Putamen (tissue), 1 donor: Measurements from ENCODE around the gene CD300LF.
A peak's percentile ranks its signal among the peaks of the same experiment; 100 is the strongest.

Experiments used
- DNase-seq: peaks from one replicate; pipeline ENCODE4 v3.0.0-alpha.2; 2016; ENCODE audit warnings: low spot score

Gene CD300LF

DNA sequence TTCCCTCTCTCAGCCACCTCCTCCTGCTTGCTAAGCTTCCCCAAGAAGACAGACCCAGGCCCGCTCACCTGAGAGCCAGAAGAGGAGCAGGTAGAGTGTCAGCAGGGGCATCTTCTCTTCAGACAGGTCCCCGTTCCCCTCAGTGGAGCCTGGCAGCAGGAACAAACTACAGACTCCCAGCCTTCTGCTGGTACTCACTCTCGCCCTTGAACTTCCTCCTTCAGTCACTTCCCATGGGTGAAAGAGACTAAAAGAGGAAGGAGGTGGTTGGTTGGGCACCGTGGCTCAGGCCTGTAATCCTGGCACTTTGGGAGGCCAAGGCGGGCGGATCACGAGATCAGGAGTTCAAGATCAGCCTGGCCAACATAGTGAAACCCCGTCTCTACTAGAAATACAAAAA, at the start of gene CD300LF:
Gene CD300LF, minus strand, starts transcription at position 168 of the 400 bp plus-strand sequence. Its CDS starts 57 bp downstream, at position 111.
- DNase-seq: peak; percentile 20

DNA sequence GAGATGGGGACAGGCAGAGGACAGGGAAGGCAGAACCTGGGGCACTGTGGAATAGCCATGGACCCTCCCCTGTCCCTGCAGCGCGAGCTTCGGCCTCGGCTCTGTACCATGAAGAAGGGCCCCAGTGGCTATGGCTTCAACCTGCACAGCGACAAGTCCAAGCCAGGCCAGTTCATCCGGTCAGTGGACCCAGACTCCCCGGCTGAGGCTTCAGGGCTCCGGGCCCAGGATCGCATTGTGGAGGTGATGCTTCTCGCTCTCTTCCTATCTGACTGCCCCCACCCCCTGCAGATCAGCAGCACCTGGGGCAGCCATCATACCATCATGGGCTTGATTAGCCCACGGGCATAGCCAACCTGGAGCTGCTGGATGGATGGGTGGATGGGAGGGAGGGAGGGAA, 49.2 kb upstream of the CD300LF start:
- DNase-seq: no peak

- no peak for DNase-seq
These were observed 48.7 kb upstream of the CD300LF start for GRCh38 chr17:74761419-74761818.

DNA sequence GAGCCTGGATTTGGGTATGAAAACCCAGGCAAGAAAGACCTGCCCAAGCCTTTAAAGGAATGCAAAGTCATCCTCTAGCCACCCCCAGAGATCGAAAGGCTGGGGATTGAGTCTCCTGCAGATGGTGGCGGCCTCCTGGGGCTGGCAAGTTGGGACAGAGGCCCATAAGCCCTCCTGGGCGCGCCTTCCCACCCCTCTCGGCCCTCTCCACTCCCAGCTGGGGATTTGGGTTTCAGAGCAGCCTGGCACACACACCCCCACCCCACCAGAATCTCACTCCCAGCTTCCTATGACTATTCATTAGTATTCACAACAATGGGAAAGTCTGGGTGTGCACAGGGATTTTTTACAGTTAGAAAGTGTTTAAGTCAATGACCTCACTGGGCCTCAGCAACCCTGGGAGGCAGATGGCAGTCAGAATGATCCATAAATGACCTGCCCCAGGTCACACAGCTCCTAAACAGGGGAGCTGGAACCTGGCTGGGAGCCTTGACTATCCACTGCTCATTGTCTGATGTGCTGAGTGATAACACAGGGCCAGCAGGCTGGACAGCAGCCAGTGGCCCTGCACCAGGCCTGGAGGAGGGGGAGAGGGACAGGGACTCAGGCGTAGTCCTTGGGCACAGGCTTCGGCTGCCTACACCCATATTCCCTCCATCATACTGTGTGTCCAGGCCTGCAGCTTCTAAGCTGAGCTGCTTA, 47.8 kb upstream of the CD300LF start:
- DNase-seq: no peak

DNA sequence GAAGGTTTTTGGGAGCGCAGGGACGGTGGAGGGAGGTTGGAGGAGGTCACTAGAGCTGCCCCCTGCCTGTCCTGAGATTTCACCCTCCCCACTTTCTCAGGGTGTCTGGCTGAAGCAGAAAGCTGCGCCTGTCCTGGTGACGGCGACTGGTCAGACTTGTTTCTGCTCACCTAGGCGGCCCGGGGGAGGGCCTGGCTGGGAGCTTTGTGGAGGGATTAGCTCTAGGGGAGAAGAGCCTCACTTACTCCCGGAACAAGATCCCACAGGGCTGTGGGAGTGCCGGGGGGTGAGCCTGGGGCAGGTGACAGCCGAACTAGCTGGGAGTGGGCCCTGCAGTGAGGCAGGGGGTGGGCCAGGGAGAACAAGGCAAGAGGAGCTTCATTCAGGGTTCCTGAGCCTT, 47.2 kb upstream of the CD300LF start:
- DNase-seq: no peak

- DNase-seq: no peak
These were observed 46.6 kb upstream of the CD300LF start for GRCh38 chr17:74759243-74759801.

DNA sequence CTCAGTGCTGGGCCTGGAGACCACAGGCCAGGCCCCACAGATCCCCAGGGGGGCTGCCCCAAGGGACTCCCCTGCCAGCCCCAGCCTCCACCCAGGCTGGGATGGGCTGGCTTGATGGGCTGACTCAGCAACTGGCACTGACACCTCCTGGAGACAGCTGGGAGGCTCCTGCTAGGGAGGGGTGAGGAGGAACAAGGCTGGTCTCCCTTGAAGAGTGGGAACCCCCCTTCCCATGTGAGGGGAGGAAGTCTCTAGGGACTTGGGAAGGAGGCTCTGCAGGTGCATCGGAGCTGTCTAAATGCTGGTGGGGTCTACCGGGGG, 46.1 kb upstream of the CD300LF start:
- DNase-seq: no peak

GRCh38 chr17:74757931-74758847, 45.5 kb upstream of the CD300LF start:
- no peak for DNase-seq

DNA sequence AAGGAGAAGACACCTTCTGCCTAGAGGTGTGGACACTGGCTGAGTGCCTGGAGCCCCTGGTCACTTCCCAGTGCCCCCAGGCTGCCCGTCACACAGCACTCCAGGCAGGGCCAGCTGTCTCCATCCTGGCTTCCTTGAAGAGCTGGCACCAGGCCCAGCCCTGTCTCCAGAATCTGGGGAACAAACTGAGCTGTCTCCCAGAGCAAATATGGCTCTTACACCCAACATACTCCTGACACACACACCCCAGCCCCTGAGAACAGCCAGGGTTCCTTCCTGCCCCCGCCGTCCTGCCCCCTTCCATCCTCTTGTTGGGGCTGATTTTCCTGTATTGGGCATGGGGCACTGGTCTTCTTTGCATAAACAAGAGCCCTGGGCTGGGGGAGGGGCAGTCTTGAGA, 44.8 kb upstream of the CD300LF start:
- no peak for DNase-seq

- no peak for DNase-seq
These were observed 44.2 kb upstream of the CD300LF start for GRCh38 chr17:74756891-74757290.

GRCh38 chr17:74755533-74755932, 42.8 kb upstream of the CD300LF start:
- no peak for DNase-seq

DNA sequence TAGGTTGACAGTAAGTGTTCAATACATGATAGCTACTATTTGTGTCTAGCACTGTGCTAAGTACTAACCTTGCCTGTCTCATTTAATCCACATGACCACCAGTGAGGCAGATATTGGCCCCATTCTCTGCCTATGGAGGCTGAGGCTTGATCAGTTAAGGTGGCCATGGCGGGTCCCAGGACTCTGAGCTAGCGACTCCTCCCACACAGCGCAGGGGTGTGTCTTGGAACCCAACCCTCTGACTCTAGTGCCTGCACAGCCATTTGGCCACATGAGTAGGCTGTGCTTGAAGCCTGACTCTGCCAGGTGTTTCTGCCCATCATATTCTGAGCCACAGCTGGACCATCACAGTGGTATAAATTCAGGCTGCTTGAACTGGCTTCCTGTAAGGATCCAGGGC, 42.1 kb upstream of the CD300LF start:
- DNase-seq: no peak

- no peak for DNase-seq
These were observed 40.2 kb upstream of the CD300LF start for GRCh38 chr17:74752822-74753401.

DNA sequence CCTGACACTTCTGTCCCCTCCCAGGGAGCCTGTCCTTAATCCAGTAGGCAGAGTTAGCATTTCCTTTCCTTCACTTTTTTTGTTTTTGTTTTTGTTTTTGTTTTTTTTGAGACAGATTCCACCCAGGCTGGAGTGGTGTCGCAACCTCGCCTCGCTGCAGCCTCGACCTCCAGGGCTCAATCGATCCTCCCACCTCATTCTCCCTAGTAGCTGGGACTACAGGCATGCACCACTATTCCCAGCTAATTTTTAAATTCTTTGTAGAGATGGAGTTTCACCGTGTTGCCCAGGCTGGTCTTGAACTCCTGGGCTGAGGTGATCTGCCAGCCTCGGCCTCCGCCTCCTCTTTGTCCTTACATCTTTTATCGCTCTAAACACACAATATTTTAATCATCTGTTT, 39.7 kb upstream of the CD300LF start:
- no peak for DNase-seq

DNA sequence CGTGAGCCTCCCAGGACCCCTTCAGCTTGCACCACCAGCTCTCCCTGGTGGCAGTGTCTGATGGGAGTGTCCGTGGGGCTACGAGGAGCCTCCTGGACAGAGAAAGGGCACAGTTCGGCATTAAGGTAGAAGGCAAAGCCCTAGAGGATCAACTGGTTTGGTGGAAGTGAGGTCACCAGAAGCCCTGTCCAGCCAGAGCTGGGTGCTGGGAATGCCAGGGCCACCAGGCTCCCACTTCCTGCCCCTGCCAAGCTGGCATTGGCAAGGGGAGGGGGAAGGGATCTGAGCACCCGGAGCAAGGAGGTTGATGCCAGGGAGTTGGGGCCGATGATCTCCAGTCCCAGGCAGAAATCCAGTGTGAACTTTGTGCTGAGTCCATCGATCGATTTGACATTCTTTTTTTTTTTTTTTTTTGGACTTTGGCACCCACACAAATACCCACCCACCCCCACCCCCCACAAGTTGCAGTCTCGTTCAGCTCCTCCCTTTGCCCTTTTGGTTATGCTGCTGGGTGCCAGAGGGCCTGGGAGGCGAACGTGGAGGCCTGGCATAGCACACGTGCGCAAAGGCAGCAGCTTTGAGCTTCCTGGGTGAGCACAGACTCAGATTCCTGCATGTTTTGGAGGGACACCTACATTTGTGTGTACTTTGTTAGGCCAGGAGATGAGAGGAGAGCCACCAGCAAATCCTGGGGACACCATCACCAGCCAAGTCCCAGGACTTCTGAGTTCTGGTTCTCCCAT, 37.8 kb upstream of the CD300LF start:
- DNase-seq: no peak

DNA sequence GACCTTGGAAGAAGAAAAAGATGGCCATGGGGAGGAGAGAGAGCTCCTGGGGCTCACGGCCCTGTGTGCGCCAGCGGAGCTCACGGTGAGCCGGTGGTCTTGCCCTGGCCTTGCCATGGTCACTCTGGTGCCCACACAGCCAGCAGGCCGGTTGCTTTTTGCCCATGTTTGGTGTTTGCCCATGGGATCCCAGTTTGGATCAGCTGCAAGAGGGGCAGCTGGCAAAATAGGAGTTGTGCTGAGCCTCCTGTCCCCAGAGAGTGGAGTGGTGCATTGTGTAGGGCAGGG, 37.3 kb upstream of the CD300LF start:
- no peak for DNase-seq

DNA sequence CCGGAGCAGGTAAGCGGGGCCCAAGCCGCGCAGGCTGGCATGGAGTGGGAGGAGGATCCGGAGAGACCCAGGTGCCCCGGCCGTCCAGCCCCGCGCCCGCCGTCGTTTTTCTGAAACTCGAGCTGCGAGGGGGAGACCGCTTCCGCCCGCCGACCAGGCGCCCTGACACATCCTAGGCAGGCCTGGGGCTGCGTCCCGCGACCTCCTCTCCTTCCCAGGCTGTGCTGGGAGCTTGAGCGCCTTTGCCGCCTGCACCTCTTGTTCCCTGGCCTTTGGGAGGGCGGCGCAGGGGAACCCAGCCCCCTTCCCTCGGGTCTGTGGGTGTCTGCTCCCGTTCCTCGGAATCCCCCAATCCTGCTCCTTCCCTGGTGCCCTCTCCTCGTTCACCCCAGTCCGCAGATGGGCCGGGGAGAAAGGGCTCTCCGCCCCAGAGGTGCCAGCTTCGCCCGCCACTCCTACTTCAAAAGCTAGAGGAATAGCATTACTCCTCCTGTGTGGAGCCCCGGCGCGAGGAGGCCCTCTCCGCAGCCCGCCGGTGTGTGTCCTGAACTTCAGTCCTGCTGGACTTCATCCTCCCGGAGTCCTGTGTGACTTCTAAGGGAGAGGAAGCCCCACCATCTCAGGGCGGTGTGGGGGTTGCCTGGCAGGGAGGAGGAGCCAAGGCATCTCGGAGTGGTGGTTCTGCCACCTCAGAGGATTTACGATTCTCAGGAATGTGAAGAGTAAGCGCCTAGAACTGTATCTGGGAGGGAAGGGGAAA, 36.7 kb upstream of the CD300LF start:
- no peak for DNase-seq

GRCh38 chr17:74748529-74749278, 36.0 kb upstream of the CD300LF start, which contains the start of gene NHERF1:
Gene NHERF1, plus strand, starts transcription at chr17:74748628. Its CDS starts 219 bp downstream, at chr17:74748847.
- DNase-seq: peak; percentile 96

DNA sequence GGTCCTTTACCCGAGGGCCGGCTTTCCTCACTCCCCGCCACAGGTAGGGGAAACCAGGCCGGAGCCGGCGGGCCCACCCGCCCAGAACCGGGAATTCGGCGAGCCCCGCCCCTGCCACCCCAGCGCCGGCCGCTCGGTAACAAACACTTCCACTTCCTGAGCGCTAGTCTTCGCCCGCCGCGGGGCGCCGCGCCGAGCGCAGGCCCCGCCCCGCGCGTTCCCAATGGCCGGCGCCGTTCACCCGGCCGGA, 35.5 kb upstream of the CD300LF start:
- no peak for DNase-seq

GRCh38 chr17:74746922-74747321, 34.2 kb upstream of the CD300LF start:
- no peak for DNase-seq

- DNase-seq: no peak
These were observed 33.7 kb upstream of the CD300LF start for GRCh38 chr17:74746376-74746775.
